GM18907 (cell line): ENCODE results near the gene TTLL10.
"Not testable (repeated sequence)": the region's sequence is repeated elsewhere in the genome, so short reads cannot be mapped to it uniquely, and the experiment has no call there.

Experiments
- ATAC-seq: cut with Tn5 transposase; IDR thresholded peaks from one replicate; pipeline ENCODE4 v1.9.1; 2021; ENCODE audit warnings: mild to moderate bottlenecking, moderate library complexity; ENCODE audit not compliant: unreplicated experiment

Gene TTLL10

DNA sequence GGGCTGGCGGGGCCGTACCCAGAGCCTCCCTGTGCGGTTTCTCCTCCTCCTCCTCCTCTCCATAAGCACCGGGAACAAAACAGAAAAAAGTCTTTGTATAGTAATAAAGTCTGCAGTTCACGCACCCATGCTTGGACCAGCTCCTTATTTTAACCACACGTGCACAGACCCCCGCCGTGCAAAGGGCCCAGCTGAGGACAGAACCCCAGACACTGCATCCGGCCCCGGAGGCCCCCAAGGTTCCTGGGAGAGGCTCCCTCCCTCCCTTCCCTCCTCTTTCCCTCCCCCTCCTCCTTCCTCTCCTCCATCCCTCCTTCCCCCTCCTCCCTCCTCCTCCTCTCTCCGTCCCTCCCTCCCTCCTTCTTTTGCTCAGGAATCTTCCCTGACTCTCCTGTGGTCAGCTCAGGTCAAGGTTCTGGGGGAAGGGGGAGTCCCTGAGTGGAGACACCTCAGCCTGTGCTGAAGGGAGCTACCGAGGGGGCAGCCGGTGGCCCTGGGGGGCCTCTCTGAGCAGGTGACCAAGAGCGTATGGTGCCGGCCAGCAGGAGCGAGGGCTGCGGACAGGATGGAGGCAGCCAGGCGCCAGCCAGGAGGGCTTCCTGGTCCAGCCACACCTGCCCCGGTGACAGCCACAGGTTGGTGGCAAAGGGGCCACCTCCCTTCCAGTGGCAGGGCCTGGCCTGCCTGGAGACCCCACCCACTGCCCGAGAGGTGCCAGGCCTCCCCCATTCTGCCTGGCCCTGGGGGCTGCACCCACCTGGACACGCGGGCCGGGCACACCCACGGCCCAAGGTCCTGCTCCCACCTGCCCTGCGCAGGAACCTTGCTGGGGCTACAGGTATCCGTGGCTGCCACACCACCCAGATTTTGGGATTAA lies 3.2 kb upstream of the TTLL10 start:
- ATAC-seq, result no peak

DNA sequence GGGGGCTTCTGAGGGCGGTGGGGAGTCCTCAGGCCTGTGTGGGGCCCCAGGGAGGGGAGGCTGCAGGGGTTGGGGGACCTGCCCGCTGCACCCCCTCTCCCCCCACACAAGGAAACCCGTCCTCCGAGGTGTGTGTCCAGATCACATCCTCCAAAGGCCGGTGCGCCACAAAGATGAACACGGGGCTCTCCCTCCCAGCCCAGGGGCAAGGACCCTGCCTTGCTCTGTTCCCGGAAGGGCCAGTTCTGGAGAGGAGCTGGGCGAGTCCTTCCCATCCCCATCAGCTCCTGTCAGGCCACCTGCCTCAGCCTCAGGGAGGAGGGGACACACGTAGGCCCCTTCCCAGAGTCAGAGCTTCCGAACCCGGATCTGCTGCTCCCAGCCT lies 2.5 kb upstream of the TTLL10 start:
- no peak for ATAC-seq

DNA sequence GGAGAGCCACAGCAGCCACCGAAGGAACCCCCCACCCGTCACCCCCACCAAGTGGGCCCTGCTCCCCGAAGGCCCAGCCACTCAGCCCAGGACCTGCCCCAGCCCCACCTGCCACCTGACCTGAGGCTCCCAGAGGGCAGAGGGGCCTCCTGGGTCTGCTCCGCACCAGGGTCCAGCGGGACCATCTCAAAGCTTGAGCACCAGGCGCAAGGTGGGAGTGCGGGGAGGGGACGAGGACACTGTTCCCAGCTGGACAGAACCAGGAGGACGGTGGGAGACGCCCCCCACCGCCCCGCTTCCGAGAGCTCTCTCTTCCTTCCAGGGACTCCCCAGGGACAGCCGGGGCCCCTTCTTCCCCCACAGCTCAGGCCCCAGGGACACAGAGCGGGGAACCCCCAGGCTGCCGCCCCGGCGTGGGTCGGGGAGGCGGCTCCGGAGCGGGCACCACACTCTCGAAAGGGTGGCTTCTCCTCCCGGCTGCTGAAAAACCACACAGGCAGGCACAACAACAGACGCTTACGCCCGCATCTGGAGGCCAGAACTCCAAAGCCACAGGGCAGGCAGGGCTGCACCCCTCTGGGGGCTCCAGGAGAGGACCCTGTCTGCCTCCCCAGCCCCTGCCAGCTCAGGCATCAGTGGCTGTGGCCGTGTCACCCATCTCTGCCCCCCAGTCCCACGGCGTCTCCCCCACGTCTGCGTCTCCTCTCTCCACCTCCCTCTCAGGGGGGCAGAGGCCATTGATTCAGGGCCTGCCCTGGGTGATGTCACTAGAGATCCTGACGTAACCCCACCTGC lies 1.9 kb upstream of the TTLL10 start:
- no peak for ATAC-seq

DNA sequence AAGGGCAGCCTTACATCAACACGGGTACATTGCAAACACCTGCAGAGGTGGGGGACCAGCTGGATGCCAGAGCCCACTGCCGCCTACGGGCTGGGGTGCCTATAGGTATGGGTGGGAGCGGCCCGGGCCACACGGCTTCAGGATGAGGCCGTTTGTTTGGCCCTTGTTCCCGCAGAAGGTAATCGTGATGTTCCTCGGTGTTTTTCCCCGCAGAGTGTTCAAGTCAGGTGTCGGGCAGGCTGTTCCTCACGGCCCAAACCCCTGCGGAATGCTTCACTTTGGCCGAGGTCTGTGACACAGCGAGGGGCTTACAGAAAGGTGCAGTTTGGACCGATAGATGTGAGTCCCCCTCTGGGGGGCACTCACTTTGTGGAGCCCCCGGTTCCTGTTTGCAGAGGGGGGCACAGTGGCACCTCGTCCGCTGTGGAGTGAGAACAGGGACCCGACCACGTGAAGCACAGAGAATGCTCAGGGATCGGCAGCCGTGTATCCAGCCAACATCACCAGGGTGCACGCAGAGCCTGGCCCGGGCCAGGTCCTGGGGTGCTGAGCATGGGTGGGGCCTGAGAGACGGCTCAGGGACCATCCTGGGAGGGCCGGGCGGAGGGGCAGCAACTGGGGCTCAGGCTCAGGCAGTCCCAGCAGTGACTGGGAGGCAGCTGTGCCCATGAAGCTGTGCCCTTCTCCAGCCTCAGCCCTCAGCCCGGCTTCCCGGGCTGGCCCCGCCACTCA lies 453 bp upstream of the TTLL10 start:
- no peak for ATAC-seq

DNA sequence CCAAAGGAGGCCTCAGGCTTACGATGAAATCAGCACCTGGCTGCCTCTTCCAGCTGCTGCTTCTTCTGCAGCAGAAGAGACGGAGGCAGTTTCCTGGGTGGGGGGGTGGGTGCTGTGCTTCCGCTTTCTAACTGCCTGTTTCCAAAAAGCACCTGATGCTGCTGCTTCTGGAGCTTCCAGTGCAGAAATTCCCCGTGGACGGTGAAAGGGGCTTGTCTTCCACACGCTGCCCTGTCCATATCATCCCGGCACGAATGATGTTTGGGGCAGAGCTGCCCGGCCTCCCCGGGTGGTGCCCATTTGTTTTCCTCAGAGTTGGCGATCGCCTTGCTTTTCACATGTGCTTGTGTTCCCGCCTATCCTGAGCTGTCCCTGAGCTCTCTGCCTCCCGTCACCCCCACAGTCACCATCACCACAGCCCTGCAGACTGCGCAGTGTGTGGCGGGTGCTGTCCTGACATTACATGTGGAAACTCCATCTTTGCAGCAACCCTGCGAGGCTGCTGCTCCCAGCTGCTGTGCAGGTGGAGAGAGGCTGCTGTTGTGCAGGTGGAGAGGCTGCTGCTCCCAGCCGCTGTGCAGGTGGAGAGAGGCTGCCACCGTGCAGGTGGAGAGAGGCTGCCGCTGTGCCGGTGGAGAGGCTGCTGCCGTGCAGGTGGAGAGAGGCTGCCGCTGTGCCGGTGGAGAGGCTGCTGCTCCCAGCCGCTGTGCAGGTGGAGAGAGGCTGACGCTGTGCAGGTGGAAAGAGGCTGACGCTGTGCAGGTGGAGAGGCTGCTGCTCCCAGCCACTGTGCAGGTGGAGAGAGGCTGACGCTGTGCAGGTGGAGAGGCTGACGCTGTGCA lies 1.8 kb downstream of the TTLL10 start:
- ATAC-seq, result no peak

DNA sequence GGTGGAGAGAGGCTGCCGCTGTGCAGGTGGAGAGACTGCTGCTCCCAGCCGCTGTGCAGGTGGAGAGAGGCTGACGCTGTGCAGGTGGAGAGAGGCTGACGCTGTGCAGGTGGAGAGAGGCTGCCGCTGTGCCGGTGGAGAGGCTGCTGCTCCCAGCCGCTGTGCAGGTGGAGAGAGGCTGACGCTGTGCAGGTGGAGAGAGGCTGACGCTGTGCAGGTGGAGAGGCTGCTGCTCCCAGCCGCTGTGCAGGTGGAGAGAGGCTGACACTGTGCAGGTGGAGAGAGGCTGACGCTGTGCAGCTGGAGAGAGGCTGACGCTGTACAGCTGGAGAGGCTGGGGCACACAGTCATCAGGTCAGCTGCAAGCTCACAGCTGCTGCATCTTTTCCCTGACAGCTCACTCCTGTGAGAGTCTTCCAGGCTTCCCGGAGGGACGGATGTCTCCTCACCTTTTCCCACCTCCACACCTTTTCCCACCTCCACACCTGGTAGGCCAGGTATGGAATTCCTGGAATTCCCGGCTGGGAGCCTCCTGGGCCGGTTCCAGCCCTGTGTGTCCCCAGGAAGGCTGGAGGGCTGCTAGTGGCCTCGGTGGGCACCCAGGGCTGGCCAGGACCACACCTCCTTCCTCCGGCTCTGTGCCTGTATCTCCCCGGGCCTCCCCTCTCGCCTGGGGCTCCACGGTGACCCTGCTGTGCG lies 2.5 kb downstream of the TTLL10 start:
- not testable (repeated sequence) for ATAC-seq

DNA sequence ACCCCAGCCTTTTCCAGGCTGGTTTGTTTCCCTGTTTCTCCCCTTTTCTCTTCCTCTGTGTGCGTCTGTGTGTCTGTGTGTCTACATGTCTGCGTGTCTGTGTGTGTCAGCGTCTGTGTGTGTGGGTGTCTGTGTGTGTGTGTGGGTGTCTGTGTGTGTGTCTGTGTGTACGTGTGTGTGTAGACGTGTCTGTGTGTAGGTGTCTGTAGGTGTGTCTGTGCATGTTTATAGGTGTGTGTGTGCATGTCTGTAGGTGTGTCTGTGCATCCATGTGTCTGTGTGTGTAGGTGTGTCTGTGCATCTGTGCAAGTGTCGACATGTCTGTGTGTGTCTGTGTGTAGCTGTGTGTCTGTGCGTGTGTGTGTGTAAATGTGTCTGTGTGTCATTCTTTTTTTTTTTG lies 3.3 kb downstream of the TTLL10 start:
- ATAC-seq, result no peak

DNA sequence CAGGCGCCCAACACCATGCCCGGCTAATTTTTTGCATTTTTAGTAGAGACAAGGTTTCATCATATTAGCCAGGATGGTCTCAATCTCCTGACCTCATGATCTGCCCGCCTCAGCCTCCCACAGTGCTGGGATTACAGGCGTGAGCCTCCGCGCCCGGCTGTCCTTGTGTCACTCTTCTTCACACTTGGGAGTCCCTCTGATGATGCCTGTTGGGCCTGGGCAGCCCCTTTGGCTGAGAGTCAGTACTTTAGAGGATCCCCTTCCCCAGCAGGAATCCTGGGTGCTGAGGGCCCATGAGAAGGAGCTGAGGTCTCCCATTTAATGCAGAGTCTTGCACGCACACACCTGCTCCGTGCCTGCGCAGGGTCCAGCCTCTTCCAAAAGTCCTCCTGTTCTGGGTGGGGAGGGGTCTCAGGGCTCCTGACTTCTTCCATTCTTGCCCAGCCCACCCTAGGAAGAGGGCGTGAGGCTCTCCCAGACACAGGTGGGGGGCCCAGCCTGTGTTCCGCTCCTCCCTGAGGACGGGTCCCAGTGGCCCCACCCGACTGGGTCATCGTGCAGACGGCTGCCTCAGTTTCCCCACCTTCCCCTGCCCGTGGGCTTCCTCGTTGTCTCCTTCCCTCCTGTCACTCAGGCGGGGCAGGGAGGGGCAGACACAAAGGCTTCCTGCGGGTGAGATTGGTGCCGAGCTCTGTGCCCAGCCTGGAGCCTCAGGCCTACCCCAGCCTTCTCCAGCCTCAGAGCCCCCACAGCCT lies 3.9 kb downstream of the TTLL10 start:
- ATAC-seq, result no peak

DNA sequence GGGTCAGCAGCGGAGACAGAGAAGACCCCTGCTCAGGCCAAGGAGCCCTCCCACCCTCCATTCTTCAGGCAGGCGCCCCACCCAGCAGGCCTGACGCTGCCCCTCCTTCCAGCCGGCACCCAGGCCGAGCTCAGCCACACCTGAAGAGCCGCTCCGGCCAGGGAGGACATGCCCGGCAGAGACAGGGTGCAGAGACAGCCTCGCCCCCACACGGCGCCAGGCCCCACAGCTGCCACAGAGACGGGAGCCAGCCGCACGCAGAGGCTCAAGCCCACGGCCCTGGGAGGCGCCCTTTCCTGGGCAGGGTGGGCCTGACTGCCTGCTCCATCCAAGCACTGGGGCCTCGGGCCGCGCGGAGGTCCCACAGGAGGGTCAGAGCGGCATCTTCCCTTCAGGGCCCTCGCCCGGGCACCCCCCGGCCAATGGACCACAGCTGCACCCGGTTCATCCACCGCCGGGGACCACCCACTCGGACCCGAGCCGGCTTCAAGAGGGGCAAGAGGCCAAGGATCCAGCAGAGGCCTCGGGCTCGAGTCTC lies 5.2 kb downstream of the TTLL10 start:
- no peak for ATAC-seq

DNA sequence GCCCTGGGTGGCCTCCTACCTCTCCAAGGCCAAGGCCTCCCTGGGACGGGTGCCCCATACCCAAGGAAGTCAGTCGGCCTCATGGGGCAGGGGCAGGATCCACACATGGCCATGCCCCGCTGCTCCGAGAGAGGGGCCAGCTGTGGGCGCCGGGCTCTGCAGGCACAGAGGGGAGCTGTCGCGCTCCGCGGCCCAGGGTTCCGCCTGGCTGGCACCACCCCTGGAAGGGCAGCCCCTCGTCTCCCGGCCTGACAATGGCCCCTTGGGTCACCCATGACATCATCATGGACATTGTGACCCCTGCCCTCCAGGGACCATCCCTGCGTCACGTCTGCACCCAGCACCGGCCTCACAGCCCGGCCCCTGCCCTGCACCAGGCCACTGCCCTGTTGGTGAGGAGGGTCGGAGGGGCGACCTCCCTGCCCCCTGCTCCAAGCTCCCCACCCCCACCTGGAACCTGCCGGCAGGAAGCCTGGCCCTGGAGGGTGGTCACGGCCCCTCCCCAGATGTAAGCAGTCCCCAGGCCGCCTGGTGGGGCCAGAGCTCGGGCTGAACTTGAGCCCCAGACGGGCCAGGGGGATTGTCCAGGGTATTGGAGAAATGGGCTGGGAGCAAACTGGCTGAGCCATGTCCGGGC lies 5.8 kb downstream of the TTLL10 start:
- no peak for ATAC-seq

DNA sequence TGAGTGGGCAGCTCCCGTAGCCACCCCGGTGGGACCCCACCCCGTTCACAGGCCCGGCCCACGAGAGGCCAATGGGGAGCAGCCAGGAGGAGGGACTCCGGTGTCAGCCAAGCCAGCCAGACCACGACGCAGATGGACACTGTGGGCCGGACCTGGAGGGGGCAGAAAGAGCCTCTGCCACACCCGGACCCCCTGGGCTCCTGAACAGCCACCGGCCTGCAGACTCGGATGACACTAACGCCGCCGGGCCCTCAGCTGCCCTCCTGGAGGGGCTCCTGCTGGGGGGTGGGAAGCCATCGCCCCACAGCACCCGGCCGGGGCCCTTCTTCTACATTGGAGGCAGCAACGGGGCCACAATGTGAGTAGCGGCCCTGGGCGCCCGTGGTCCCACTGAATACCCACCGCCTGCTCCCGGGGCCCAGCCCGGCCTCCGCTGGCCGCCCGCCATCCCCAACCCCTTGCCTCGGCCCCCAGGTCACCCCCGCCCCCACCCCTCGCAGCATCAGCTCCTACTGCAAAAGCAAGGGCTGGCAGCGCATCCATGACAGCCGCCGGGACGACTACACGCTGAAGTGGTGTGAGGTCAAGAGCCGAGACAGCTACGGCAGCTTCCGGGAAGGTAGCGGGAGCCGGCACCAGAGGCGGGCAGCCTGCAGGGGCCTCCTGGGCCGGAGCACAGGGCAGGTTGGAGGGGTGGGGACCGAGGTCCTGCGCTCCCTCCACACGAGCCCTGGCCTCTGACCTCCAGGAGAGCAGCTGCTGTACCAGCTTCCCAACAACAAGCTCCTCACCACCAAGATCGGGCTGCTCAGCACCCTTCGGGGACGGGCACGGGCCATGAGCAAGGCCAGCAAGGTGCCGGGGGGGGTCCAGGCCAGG lies 6.5 kb downstream of the TTLL10 start:
- ATAC-seq, result no peak

DNA sequence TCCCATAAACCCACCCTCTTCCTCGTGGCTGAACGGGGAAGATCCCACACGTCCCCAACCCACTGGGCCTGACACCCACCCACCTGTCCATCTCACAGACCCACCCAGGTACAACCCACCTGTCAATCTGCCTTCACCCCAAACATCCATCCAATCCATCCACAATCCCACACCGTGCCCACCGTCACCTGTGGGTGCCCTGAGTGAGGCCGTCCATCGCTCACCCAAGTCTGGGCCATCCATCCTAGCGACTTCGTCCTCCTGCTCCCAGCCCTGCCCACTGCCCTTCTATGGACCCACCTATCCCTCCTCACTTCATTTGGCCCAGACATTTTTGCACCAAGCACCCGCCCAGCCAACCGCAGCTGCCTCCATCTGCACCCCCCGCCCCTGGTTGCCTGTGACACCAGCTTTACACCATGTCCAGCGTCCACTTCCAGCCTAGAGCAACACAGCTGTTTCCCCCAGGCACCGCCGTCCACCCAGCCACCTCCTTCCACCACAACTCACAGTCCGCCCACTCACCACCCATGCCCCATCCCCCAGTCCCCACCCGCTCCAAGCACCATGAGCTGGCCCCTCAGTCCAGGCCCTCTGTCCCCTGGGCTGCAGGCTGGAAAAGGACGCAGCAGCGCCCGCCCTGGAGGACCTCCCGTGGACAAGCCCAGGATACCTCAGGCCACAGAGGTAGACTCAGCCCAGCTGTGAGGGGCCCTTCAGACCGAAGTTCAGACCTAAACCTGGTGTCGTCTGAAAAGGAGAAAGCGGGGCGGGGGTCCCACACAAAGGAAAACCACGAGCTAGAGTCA lies 7.7 kb downstream of the TTLL10 start:
- no peak for ATAC-seq

DNA sequence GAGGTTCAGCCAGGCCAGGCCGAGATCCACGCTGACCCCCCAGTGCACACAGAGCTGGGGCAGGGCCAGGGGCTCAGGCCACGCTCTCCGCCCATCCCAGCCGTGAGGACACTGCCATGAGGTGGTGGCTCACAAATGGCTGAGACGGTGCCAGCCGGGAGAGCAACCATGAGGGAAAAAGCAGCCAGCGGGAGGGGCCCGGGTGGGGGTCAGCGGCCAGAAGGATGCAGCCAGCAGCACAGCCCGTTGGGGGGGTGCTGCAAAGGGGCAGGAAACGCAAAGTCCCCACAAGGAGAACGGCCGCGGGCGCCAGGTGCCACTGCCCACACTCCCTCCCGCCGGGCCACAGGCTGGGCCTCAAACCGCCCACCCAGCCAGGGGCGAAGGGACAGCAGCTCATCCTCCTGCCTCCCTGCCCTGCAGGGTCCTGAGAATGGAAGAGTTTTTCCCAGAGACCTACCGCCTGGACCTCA lies 8.3 kb downstream of the TTLL10 start:
- ATAC-seq, result no peak

DNA sequence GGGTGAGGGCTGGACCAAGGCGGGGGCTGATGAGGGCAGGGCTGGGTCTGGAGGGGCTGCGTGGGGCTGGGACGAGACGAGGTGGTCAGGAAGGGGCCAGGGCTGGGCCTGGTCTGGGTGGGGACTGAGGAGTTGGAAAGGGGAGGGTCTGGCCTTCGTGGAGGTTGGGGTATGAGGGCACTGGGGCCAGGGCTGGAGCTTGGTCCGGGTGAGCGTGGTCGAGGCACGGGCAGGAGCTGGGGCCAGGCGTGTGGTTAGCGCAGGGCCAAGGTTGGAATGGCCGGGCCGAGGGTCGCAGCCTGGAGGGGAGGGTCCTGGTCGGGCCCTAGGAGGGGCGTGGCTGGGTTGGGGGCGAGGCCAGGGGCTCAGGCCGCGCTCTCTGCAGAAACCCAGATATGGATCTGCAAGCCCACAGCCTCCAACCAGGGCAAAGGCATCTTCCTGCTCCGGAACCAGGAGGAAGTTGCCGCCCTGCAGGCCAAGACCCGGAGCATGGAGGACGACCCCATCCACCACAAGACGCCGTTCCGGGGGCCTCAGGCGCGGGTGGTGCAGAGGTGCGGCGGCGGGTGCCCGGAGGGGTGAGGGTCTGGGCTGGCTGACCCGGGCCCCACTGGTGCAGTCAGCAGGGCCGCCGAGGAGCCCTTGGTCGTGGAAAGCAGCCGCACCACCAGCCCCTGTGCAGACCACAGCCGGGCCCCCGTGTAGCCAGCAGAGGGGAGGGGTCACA lies 9.0 kb downstream of the TTLL10 start:
- ATAC-seq, result no peak

DNA sequence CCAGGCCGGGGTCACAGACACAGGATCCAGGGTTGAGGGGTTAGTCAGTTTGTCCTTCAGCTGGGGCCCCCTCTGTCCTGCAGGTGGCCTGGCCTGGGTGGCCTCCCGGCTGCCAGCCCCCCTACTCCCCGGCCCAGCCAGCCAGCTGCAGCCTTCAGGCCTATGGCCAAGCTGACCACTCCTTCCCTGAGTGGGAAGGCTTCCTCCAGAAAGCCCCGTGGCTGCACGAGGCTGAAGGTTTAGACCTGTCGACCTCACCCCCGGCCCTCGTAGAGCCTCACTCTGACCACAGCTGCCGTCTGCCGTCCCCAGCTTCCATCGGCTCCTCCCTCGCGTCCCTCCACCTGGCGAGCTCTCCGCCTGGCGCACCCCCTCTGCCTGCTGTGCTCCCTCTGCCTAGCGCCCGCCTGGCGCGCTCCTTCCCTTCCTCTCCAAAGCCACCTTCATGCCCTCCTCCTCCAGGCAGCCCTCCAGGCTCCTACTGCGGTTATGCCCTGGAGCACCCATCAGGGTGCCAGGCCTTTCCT lies 9.6 kb downstream of the TTLL10 start:
- ATAC-seq, result no peak
